Gastroesophageal sphincter (tissue), 4 donors: ENCODE data around the gene KRTAP15-1. TPM values are rescaled to one million over a fixed set of nuclear protein-coding genes. Genes with fewer than 3 reads are reported as not detected.

ENCODE experiments used
- ATAC-seq: fragments of 150-250 bp; one replicate; pipeline ENCODE4 v1.9.1; 2016; ENCODE audit warnings: mild to moderate bottlenecking, moderate library complexity
- H3K27ac ChIP-seq, 4 donors: fragments of 200-600 bp; sonication (generic) in 3 of 4; 1 replicate in 3 of 4; 2 replicates in 1 of 4; pipeline ENCODE4 v1.5.1; 2016 to 2019
- H3K27me3 ChIP-seq: fragments of 200-600 bp; sonication (generic); one replicate; pipeline ENCODE4 v1.5.1; 2019
- H3K36me3 ChIP-seq, 2 donors: fragments of 200-600 bp; sonication (generic); one replicate each; pipeline ENCODE4 v1.5.1; 2019; ENCODE audit warnings: control low read depth in 1 of 2
- H3K4me1 ChIP-seq, 3 donors: fragments of 200-600 bp; sonication (generic); 1 replicate in 2 of 3; 2 replicates in 1 of 3; pipeline ENCODE4 v1.5.1; 2016 to 2019; ENCODE audit warnings: control low read depth in 2 of 3
- H3K4me3 ChIP-seq, 2 donors: fragments of 200-600 bp; sonication (generic); one replicate each; pipeline ENCODE4 v1.5.1; 2019; ENCODE audit warnings: mild to moderate bottlenecking in 1 of 2, moderate library complexity in 1 of 2
- H3K9me3 ChIP-seq, 3 donors: fragments of 200-600 bp; sonication (generic); one replicate each; pipeline ENCODE4 v1.5.1; 2017 to 2019; ENCODE audit warnings: control low read depth in 2 of 3
- EP300 ChIP-seq: sonication (generic); formaldehyde crosslinking; IDR thresholded peaks from one replicate; pipeline ENCODE4 v1.6.1; 2017; ENCODE audit warnings: antibody characterized with exemption, mild to moderate bottlenecking
- POLR2A ChIP-seq, 2 donors: fragments of 450-650 bp; IDR thresholded peaks; one replicate each; pipeline ENCODE4 v1.6.1; 2017; ENCODE audit warnings: antibody characterized with exemption in 2 of 2, mild to moderate bottlenecking in 2 of 2, moderate library complexity in 1 of 2
- POLR2AphosphoS5 ChIP-seq: sonication (generic); formaldehyde crosslinking; IDR thresholded peaks from one replicate; pipeline ENCODE4 v1.6.1; 2017; ENCODE audit warnings: antibody characterized with exemption
- WGBS, 2 donors: methylation state at CpG; one replicate each; pipeline ENCODE4 v1.1.5; 2018; ENCODE audit warnings: low coverage in 1 of 2; 5-methylcytosine and 5-hydroxymethylcytosine counted together
- total RNA-seq, 4 donors: library from RNA; depleted of rRNA; stranded (reverse); fragments of >200 nt; gene quantifications; one replicate each; pipeline ENCODE4 v1.1.0, GENCODE V29; 2016
- TF ChIP-seq, protein P1 (sequence below), 4 experiments: fragments of 200-600 bp in 2 of 4; fragments of 450-650 bp in 2 of 4; sonication (generic) in 1 of 4; IDR thresholded peaks; one replicate each; pipeline ENCODE4 v1.5.1; 2017 to 2019; ENCODE audit warnings: antibody characterized with exemption in 4 of 4, mild to moderate bottlenecking in 2 of 4, moderate library complexity in 2 of 4

Gene KRTAP15-1
- total RNA-seq, 4 donors from 2014 or later = not detected

DNA sequence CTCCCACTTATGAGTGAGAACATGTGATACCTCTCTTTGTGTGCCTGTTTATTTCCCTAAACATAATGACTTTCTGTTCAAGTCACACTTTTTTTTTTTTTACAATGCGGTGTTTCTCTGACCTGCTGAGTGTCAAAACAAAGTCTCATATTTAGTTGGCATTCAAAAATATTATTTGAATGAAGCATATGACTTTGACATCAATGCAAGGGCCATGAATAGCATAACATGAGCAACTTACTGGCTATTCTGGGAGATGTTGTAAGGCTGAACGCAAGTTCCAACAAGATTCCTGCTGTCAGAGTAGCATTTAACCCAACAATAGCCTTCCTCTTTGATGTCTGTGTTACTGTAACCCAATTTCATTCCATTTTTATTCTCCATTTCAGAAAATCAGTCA lies 42.1 kb downstream of the KRTAP15-1 start:
- H3K9me3 ChIP-seq = peaks cover 0 to 5% (median 0%) of the 10 kb centered on the region in 3 donors
- no peak overlapping the region for H3K4me3 ChIP-seq
- ATAC-seq = no peak
- no peaks in the 10 kb centered on the region for H3K4me1 ChIP-seq
- TF ChIP-seq, protein P1, sequence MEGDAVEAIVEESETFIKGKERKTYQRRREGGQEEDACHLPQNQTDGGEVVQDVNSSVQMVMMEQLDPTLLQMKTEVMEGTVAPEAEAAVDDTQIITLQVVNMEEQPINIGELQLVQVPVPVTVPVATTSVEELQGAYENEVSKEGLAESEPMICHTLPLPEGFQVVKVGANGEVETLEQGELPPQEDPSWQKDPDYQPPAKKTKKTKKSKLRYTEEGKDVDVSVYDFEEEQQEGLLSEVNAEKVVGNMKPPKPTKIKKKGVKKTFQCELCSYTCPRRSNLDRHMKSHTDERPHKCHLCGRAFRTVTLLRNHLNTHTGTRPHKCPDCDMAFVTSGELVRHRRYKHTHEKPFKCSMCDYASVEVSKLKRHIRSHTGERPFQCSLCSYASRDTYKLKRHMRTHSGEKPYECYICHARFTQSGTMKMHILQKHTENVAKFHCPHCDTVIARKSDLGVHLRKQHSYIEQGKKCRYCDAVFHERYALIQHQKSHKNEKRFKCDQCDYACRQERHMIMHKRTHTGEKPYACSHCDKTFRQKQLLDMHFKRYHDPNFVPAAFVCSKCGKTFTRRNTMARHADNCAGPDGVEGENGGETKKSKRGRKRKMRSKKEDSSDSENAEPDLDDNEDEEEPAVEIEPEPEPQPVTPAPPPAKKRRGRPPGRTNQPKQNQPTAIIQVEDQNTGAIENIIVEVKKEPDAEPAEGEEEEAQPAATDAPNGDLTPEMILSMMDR (IDR thresholded peaks at IDR 0.05) = no peak
- no peak for TF ChIP-seq POLR2AphosphoS5
- TF ChIP-seq EP300 = no peak
- no peaks in the 10 kb centered on the region for H3K27me3 ChIP-seq
- 58 to 64% methylated on average over 2 of the region's 2 CpGs for WGBS, 2 donors
- no peak overlapping the region for H3K27ac ChIP-seq
- no peaks in the 10 kb centered on the region for H3K36me3 ChIP-seq

DNA sequence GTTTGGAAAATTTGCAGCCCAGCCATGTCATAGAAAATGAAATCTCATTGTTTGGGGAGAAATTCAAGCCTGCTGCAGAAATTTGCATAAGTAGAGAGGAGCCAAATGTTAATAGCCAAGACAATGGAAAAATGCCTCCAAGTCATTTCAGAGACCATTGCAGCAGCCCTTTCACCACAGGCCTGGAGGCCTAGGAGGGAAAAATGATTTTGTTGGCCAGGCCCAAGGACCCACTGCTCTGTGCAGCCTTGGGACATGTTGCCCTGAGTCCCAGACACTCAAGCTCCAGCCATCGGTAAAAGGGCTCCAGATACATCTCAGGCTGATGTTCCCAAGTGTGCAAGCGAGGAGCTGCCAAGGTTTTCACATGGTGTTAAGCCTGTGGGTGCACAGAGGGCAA lies 46.1 kb downstream of the KRTAP15-1 start:
- Histone ChIP-seq H3K27ac (no peak overlapping the region), H3K27me3 (no peaks in the 10 kb centered on the region), H3K4me1 (no peaks in the 10 kb centered on the region), H3K9me3 (peaks cover 0 to 5% (median 0%) of the 10 kb centered on the region in 3 donors), H3K36me3 (no peaks in the 10 kb centered on the region), H3K4me3 (no peak overlapping the region)
- no peak for TF ChIP-seq POLR2AphosphoS5
- TF ChIP-seq, protein P1 (IDR thresholded peaks at IDR 0.05) = no peak
- no peak for TF ChIP-seq POLR2A (IDR thresholded peaks at IDR 0.05)
- no peak for TF ChIP-seq EP300
- no CpG with 5 or more reads among the region's 2 CpGs for WGBS, 2 donors
- ATAC-seq = no peak

- no peak for ATAC-seq
- TF ChIP-seq POLR2AphosphoS5 (no peak), POLR2A (IDR thresholded peaks at IDR 0.05) (no peak), EP300 (no peak)
- TF ChIP-seq, protein P1 (IDR thresholded peaks at IDR 0.05) = no peak
- no peaks in the 10 kb centered on the region for H3K36me3 ChIP-seq
- peaks cover 0 to 5% (median 0%) of the 10 kb centered on the region in 3 donors for H3K9me3 ChIP-seq
- no peak within 1 kb of the TSS for H3K27ac ChIP-seq
- no peaks in the 10 kb centered on the region for H3K4me1 ChIP-seq
- no peaks in the 10 kb centered on the region for H3K27me3 ChIP-seq
- WGBS, 2 donors = 75 to 100% methylated on average over 1 of the region's 2 CpGs
- H3K4me3 ChIP-seq = no peak within 1 kb of the TSS
Observed at GRCh38 chr21:30487336-30487735, 47.3 kb downstream of the KRTAP15-1 start, which contains the start of gene KRTAP19-2. Gene KRTAP19-2 (minus strand): TSS chr21:30487436. CDS start chr21:30487348, 88 bp downstream.

Other genes with a start within 250 kb of the KRTAP15-1 start
- 1 to 10 TPM in 1 of 4 donors, not detected in 3; 2.1 TPM for gene CLDN8, start 224.2 kb upstream of the KRTAP15-1 start, total RNA-seq
- gene KRTAP24-1, start 157.3 kb upstream of the KRTAP15-1 start, total RNA-seq = not detected
- gene KRTAP25-1, start 150.8 kb upstream of the KRTAP15-1 start, total RNA-seq = not detected
- gene KRTAP26-1, start 120.0 kb upstream of the KRTAP15-1 start, total RNA-seq = not detected
- gene KRTAP27-1, start 102.6 kb upstream of the KRTAP15-1 start, total RNA-seq = not detected
- gene KRTAP23-1, start 91.7 kb upstream of the KRTAP15-1 start, total RNA-seq = not detected
- gene KRTAP13-2, start 68.0 kb upstream of the KRTAP15-1 start, total RNA-seq = not detected
- gene KRTAP13-1, start 44.2 kb upstream of the KRTAP15-1 start, total RNA-seq = not detected
- not detected for gene KRTAP13-3, start 14.3 kb upstream of the KRTAP15-1 start, total RNA-seq
- gene KRTAP13-4, start 10.1 kb upstream of the KRTAP15-1 start, total RNA-seq = not detected
- not detected for gene KRTAP19-1, start 40.1 kb downstream of the KRTAP15-1 start, total RNA-seq
- not detected for gene KRTAP19-2, start 47.2 kb downstream of the KRTAP15-1 start, total RNA-seq
- gene KRTAP19-3, start 51.7 kb downstream of the KRTAP15-1 start, total RNA-seq = 1 to 10 TPM in 1 of 4 donors, not detected in 3; 1.7 TPM
- gene KRTAP19-4, start 56.9 kb downstream of the KRTAP15-1 start, total RNA-seq = not detected
- not detected for gene KRTAP19-5, start 61.9 kb downstream of the KRTAP15-1 start, total RNA-seq
- gene KRTAP19-6, start 101.6 kb downstream of the KRTAP15-1 start, total RNA-seq = not detected
- not detected for gene KRTAP19-7, start 121.0 kb downstream of the KRTAP15-1 start, total RNA-seq
- not detected for gene KRTAP22-2, start 150.1 kb downstream of the KRTAP15-1 start, total RNA-seq
- gene KRTAP6-3, start 152.2 kb downstream of the KRTAP15-1 start, total RNA-seq = not detected
- gene KRTAP6-2, start 158.6 kb downstream of the KRTAP15-1 start, total RNA-seq = not detected
- not detected for gene KRTAP22-1, start 160.8 kb downstream of the KRTAP15-1 start, total RNA-seq
- not detected for gene KRTAP6-1, start 173.7 kb downstream of the KRTAP15-1 start, total RNA-seq
- gene KRTAP20-1, start 176.2 kb downstream of the KRTAP15-1 start, total RNA-seq = not detected
- gene KRTAP20-4, start 180.4 kb downstream of the KRTAP15-1 start, total RNA-seq = not detected
- gene KRTAP20-2, start 194.9 kb downstream of the KRTAP15-1 start, total RNA-seq = not detected
- gene KRTAP20-3, start 202.6 kb downstream of the KRTAP15-1 start, total RNA-seq = not detected